Measurements from ENCODE around the gene CNGA3.
A peak's percentile ranks its signal among the peaks of the same experiment; 100 is the strongest.

The CNGA3 gene

GRCh38 chr2:98444436-98445176 is 98.3 kb downstream of the CNGA3 start, which contains the start of gene INPP4A:
TSS of gene INPP4A (plus strand) at chr2:98444858. CDS start at chr2:98520049, 75,191 bp downstream.
- DNase-seq (ENCODE audit: low spot score) = peak; percentile 83

DNA sequence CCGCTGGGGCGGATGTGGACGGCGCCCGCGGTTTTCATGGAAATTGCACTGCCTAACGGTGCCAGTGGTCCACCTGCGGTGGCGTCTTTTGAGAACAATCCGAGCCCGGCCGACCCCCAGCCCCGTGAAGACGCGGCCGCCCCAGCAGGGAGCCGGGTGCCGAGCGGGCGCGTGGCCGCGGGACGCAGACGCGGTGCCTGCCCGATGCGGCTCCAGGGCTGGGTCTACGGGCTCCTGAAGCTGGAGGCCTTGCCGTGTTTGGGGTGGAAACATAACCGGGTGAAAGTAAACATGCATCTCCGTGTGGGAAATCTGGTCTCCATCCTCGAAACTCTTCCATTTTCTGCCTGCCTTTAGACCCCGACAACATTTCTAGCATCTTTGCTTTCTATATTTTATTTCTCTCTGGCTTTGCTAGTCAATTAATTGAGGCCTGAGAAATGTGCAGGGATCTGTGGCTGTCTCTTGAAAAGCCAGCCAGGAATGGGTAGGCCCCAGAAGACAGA is 99.0 kb downstream of the CNGA3 start:
- DNase-seq (ENCODE audit: low spot score) = peak; percentile 43

- DNase-seq (ENCODE audit: low spot score) = peak; percentile 39
Observed at GRCh38 chr2:98445683-98446581, 99.7 kb downstream of the CNGA3 start.

GRCh38 chr2:98446850-98447249 is 100.6 kb downstream of the CNGA3 start:
- no peak for DNase-seq (ENCODE audit: low spot score)
